H1 (cell line): ENCODE data around the gene SMOC2. TPM values are rescaled to one million over a fixed set of nuclear protein-coding genes. Genes with fewer than 3 reads are reported as not detected.
A peak's percentile ranks its signal among the peaks of the same experiment; 100 is the strongest.

ENCODE experiments used
- CTCF ChIA-PET: fragments of 300-600 bp; sonication (Branson Sonifier 250); formaldehyde crosslinking; loops from one replicate; lab custom pipeline; 2021; ENCODE audit not compliant: partially characterized antibody; lab: Charles Lee
- POLR2A ChIA-PET: fragments of 300-600 bp; sonication (Branson Sonifier 250); formaldehyde crosslinking; loops from one replicate; lab custom pipeline; 2021; ENCODE audit warnings: inconsistent platforms; ENCODE audit not compliant: partially characterized antibody; lab: Charles Lee
- DNase-seq, 2 experiments: peaks; one replicate each; pipeline versions ENCODE4 v3.0.0 to v3.0.0-alpha.2; 2010 to 2022; ENCODE audit warnings: low spot score in 2 of 2, low read depth in 1 of 2, mixed read lengths in 1 of 2
- FAIRE-seq: peaks from 2 replicates; lab custom pipeline; 2011; peaks lifted over from hg19 to GRCh38; lab: Jason Lieb, UNC
- H2AFZ ChIP-seq: 2 replicates; pipeline ENCODE4 v1.8.1; 2012; ENCODE audit warnings: low read length, inconsistent platforms
- H2AK5ac ChIP-seq: 2 replicates; pipeline ENCODE4 v1.6.1; 2013; ENCODE audit warnings: low read depth, low read length
- H2BK120ac ChIP-seq: replicated peaks from 2 replicates; pipeline ENCODE3; 2013; ENCODE audit warnings: low read depth, low read length, inconsistent platforms
- H2BK12ac ChIP-seq: 2 replicates; pipeline ENCODE4 v1.6.1; 2013; ENCODE audit warnings: low read depth, low read length
- H2BK15ac ChIP-seq: 2 replicates; pipeline ENCODE4 v1.6.1; 2013; ENCODE audit warnings: low read length
- H2BK20ac ChIP-seq: 2 replicates; pipeline ENCODE4 v1.6.1; 2013; ENCODE audit warnings: low read length
- H2BK5ac ChIP-seq: 2 replicates; pipeline ENCODE4 v1.6.1; 2013; ENCODE audit warnings: low read depth, low read length
- H3K14ac ChIP-seq: 2 replicates; pipeline ENCODE4 v1.6.1; 2013; ENCODE audit warnings: inconsistent platforms; ENCODE audit not compliant: insufficient read length
- H3K18ac ChIP-seq: 2 replicates; pipeline ENCODE4 v1.6.1; 2013; ENCODE audit warnings: low read length; ENCODE audit errors: extremely low read depth
- H3K23ac ChIP-seq: 2 replicates; pipeline ENCODE4 v1.6.1; 2013; ENCODE audit warnings: inconsistent platforms; ENCODE audit not compliant: insufficient read length
- H3K23me2 ChIP-seq: 2 replicates; pipeline ENCODE4 v1.6.1; 2013; ENCODE audit warnings: low read depth, low read length
- H3K27ac ChIP-seq: 2 replicates; pipeline ENCODE4 v1.6.1; 2011; ENCODE audit warnings: low read depth, low read length, inconsistent platforms
- H3K27me3 ChIP-seq, 4 experiments: replicated peaks in 1 of 4; 1 replicate in 1 of 4; 2 replicates in 3 of 4; pipeline versions ENCODE4 v1.6.1 to v1.8.1; 2011 to 2013; ENCODE audit warnings: low read length in 3 of 4, mild to moderate bottlenecking in 3 of 4, inconsistent platforms in 2 of 4, mixed read lengths in 2 of 4, moderate library complexity in 1 of 4; ENCODE audit not compliant: control insufficient read depth in 3 of 4, insufficient read depth in 3 of 4; ENCODE audit errors: extremely low read depth in 1 of 4
- H3K36me3 ChIP-seq, 4 experiments: 2 replicates each; pipeline versions ENCODE4 v1.6.1 to v1.8.1; 2011 to 2013; ENCODE audit warnings: mild to moderate bottlenecking in 4 of 4, low read length in 3 of 4, moderate library complexity in 2 of 4, control low read depth in 1 of 4, inconsistent platforms in 1 of 4; ENCODE audit not compliant: insufficient read depth in 4 of 4, control insufficient read depth in 2 of 4
- H3K4ac ChIP-seq: replicated peaks from 2 replicates; pipeline ENCODE3; 2013; ENCODE audit warnings: low read length, low read depth, mixed read lengths, inconsistent platforms; ENCODE audit not compliant: insufficient read length
- H3K4me1 ChIP-seq, 4 experiments: replicated peaks in 1 of 4; 1 replicate in 1 of 4; 2 replicates in 3 of 4; pipeline versions ENCODE4 v1.6.1 to v1.8.1; 2011 to 2013; ENCODE audit warnings: low read length in 3 of 4, inconsistent platforms in 2 of 4, mixed read lengths in 1 of 4; ENCODE audit not compliant: insufficient read depth in 4 of 4, control insufficient read depth in 3 of 4
- H3K4me2 ChIP-seq, 2 experiments: 2 replicates each; pipeline versions ENCODE4 v1.6.1 to v1.8.1; 2011 to 2013; ENCODE audit warnings: low read depth in 2 of 2, low read length in 2 of 2, control low read depth in 1 of 2, inconsistent platforms in 1 of 2, mild to moderate bottlenecking in 1 of 2; ENCODE audit not compliant: insufficient read depth in 1 of 2
- H3K4me3 ChIP-seq, 4 experiments: fragments of 200-600, 300-600 bp in 1 of 4; sonication (generic), shearing (Covaris generic), sonication (Bioruptor Twin) in 1 of 4; 2 replicates each; pipeline versions ENCODE4 v1.5.1 to v1.8.1; 2011 to 2016; ENCODE audit warnings: low read length in 4 of 4, low read depth in 3 of 4, control low read depth in 2 of 4, inconsistent platforms in 2 of 4, mild to moderate bottlenecking in 2 of 4, mixed read lengths in 1 of 4, moderate library complexity in 1 of 4; ENCODE audit not compliant: insufficient read depth in 2 of 4; ENCODE audit errors: extremely low read depth in 1 of 4
- H3K56ac ChIP-seq: replicated peaks from 2 replicates; pipeline ENCODE3; 2013; ENCODE audit warnings: low read depth, mild to moderate bottlenecking, mixed read lengths, low read length, inconsistent platforms; ENCODE audit not compliant: insufficient read length
- H3K79me1 ChIP-seq: 2 replicates; pipeline ENCODE4 v1.6.1; 2013; ENCODE audit warnings: low read depth, low read length, control low read depth
- H3K79me2 ChIP-seq, 2 experiments: 2 replicates each; pipeline versions ENCODE4 v1.6.1 to v1.8.1; 2012 to 2013; ENCODE audit warnings: low read length in 2 of 2, mild to moderate bottlenecking in 2 of 2, inconsistent platforms in 1 of 2; ENCODE audit not compliant: insufficient read depth in 2 of 2, control insufficient read depth in 1 of 2
- H3K9ac ChIP-seq, 4 experiments: replicated peaks in 1 of 4; 1 replicate in 1 of 4; 2 replicates in 3 of 4; pipeline versions ENCODE4 v1.6.1 to v1.8.1; 2011 to 2013; ENCODE audit warnings: low read depth in 3 of 4, low read length in 3 of 4, control low read depth in 2 of 4, mild to moderate bottlenecking in 2 of 4, moderate library complexity in 2 of 4, inconsistent platforms in 1 of 4; ENCODE audit errors: extremely low read depth in 1 of 4
- H3K9me3 ChIP-seq, 2 experiments: 2 replicates each; pipeline versions ENCODE4 v1.6.1 to v1.8.1; 2012 to 2013; ENCODE audit warnings: mild to moderate bottlenecking in 2 of 2, moderate library complexity in 2 of 2, control low read depth in 1 of 2, inconsistent platforms in 1 of 2, low read depth in 1 of 2, low read length in 1 of 2, mixed read lengths in 1 of 2; ENCODE audit not compliant: insufficient read depth in 2 of 2
- H4K20me1 ChIP-seq, 2 experiments: replicated peaks in 1 of 2; 2 replicates each; pipeline versions ENCODE3 to v1.8.1; 2011 to 2013; ENCODE audit warnings: inconsistent platforms in 2 of 2, low read length in 2 of 2, mild to moderate bottlenecking in 1 of 2; ENCODE audit not compliant: insufficient read depth in 2 of 2, control insufficient read depth in 1 of 2
- H4K5ac ChIP-seq: 2 replicates; pipeline ENCODE4 v1.6.1; 2013; ENCODE audit warnings: low read length, low read depth, mixed read lengths, inconsistent platforms; ENCODE audit not compliant: insufficient read length
- H4K8ac ChIP-seq: 2 replicates; pipeline ENCODE4 v1.8.0; 2013; ENCODE audit warnings: mild to moderate bottlenecking, moderate library complexity, low read length, inconsistent platforms; ENCODE audit not compliant: insufficient read depth; ENCODE audit errors: extremely low read depth
- H4K91ac ChIP-seq: replicated peaks from 2 replicates; pipeline ENCODE3; 2013; ENCODE audit warnings: low read length, mixed read lengths, inconsistent platforms; ENCODE audit not compliant: insufficient read length
- CTCF ChIP-seq, 3 experiments: IDR thresholded peaks; 1 replicate in 2 of 3; 2 replicates in 1 of 3; pipeline versions ENCODE4 v1.5.1 to v1.6.1; 2011; ENCODE audit warnings: low read length in 3 of 3, mild to moderate bottlenecking in 3 of 3, inconsistent platforms in 2 of 3, low read depth in 1 of 3, moderate library complexity in 1 of 3; ENCODE audit not compliant: insufficient read depth in 1 of 3; ENCODE audit errors: control extremely low read depth in 1 of 3
- MAX ChIP-seq: IDR thresholded peaks from 2 replicates; pipeline ENCODE4 v1.6.1; 2012; ENCODE audit warnings: inconsistent platforms
- RAD21 ChIP-seq, 2 experiments: IDR thresholded peaks in 1 of 2; conservative IDR thresholded peaks in 1 of 2; 2 replicates each; pipeline ENCODE4 v1.6.1; 2011; ENCODE audit warnings: low read depth in 2 of 2, low read length in 2 of 2, improper control_type of control experiment in 1 of 2, inconsistent platforms in 1 of 2, mild to moderate bottlenecking in 1 of 2, moderate library complexity in 1 of 2
- WGBS, 2 experiments: shearing (Covaris generic) in 1 of 2; methylation state at CpG; one replicate each; pipeline versions ENCODE4 v1.1.6 to v1.1.7; 2013 to 2015; ENCODE audit warnings: low lambda C conversion rate in 2 of 2, mixed read lengths in 2 of 2, inconsistent platforms in 1 of 2, low coverage in 1 of 2, missing lambda C conversion rate in 1 of 2; ENCODE audit not compliant: insufficient replicate concordance in 2 of 2, insufficient coverage in 1 of 2, insufficient read length in 1 of 2; ENCODE audit errors: extremely low coverage in 1 of 2, missing lambda C conversion rate in 1 of 2; 5-methylcytosine and 5-hydroxymethylcytosine counted together
- polyA plus RNA-seq, 7 experiments: library from polyadenylated mRNA; depleted of rRNA in 3 of 7; stranded (reverse) in 5 of 7; unstranded in 2 of 7; fragments of >200 nt in 5 of 7; fragments of 200-250 nt in 2 of 7; gene quantifications; 1 replicate in 5 of 7; 2 replicates in 1 of 7; 4 replicates in 1 of 7; pipeline versions ENCODE4 v1.2.1 to v1.2.3, GENCODE V29; 2011 to 2013; ENCODE audit warnings: missing spikeins in 2 of 7, mixed read lengths in 2 of 7
- total RNA-seq: library from RNA; stranded (reverse); fragmentation: NEBNext Ultra II Directional; extraction: Animal tissue kit (Norgen Biotek cat#: 25700); gene quantifications from 2 replicates; pipeline ENCODE4 v1.2.1, GENCODE V29; 2021

Gene SMOC2
- total and polyA plus RNA-seq, 2 of the 8 experiments (the other 6 are each of a cell fraction or from before 2014, with no cell fraction given), result 7.7 to 8.5 TPM

- no peak overlapping the region for H2BK12ac ChIP-seq
- H3K23ac ChIP-seq, result no peak overlapping the region
- 78% methylated on average over 5 of the region's 5 CpGs; no CpG with 5 or more reads in 1 of the 2 experiments for WGBS, 2 experiments
- H2BK20ac ChIP-seq, result no peak overlapping the region
- no peak overlapping the region for H3K4ac ChIP-seq
- peaks cover 17 to 27% of the 10 kb centered on the region in 2 experiments for H3K9me3 ChIP-seq
- no peaks in the 10 kb centered on the region for H3K79me1 ChIP-seq
- no peak overlapping the region for H2AFZ ChIP-seq
- H4K20me1 ChIP-seq, result no peaks in the 10 kb centered on the region
- H2AK5ac ChIP-seq, result no peak overlapping the region
- no peak overlapping the region for H4K8ac ChIP-seq
- POLR2A ChIA-PET, result interaction anchor here (0.6 kb wide), 1 partner anchor 102 kb away, joined by 4 read pairs; no protein-coding TSS in a partner anchor
- H3K27ac ChIP-seq, result no peak overlapping the region
- TF ChIP-seq RAD21 (IDR thresholded peaks at IDR 0.05 in 1 of 2, conservative IDR thresholded peaks at IDR 0.05 in 1 of 2; ENCODE audit: low read depth in 2 of 2, low read length in 2 of 2) (peak in 1 of 2 experiments; percentile 12; a peak in 1 of 4 replicates), MAX (no peak), CTCF (IDR thresholded peaks at IDR 0.05; ENCODE audit: control extremely low read depth in 1 of 3, insufficient read depth in 1 of 3, low read depth in 1 of 3, low read length in 3 of 3) (peak in 1 of 3 experiments; percentile 39; a peak in 1 of 4 replicates)
- H3K36me3 ChIP-seq, result no peaks in the 10 kb centered on the region
- H3K56ac ChIP-seq, result no peak overlapping the region
- H2BK120ac ChIP-seq, result no peak overlapping the region
- 0 out of 7 replicates have a peak, but pooled peaks cover 0 to 2% (median 0%) of the 10 kb centered on the region in 4 experiments for H3K27me3 ChIP-seq
- no peak overlapping the region for H4K5ac ChIP-seq
- H3K4me3 ChIP-seq, result no peak overlapping the region
- DNase-seq (no peak), FAIRE-seq (no peak)
- no peak overlapping the region for H4K91ac ChIP-seq
- no peak overlapping the region for H3K4me2 ChIP-seq
- H2BK15ac ChIP-seq, result no peak overlapping the region
- CTCF ChIA-PET, result interaction anchor here (0.7 to 5.1 kb wide), 35 partner anchors 9 to 614 kb away, joined by 3 to 43 read pairs (median 3); no protein-coding TSS in a partner anchor
- no peak overlapping the region for H3K14ac ChIP-seq
- H3K23me2 ChIP-seq, result peaks cover 19% of the 10 kb centered on the region; the same call in 1 of the 2 replicates
- no peak overlapping the region for H3K9ac ChIP-seq
- H3K18ac ChIP-seq, result no peak overlapping the region
- no peak overlapping the region for H2BK5ac ChIP-seq
- H3K4me1 ChIP-seq, result no peaks in the 10 kb centered on the region
- H3K79me2 ChIP-seq, result no peaks in the 10 kb centered on the region
Measured at GRCh38 chr6:168711049-168711640, 270.2 kb downstream of the SMOC2 start.
